HepG2 (cell line): ENCODE data around the gene MAPK6. TPM values are rescaled to one million over a fixed set of nuclear protein-coding genes. Genes with fewer than 3 reads are reported as not detected.
A peak's percentile ranks its signal among the peaks of the same experiment; 100 is the strongest.

Experiments used
- CAMTA2 ChIP-seq: sonication (generic); formaldehyde crosslinking; IDR thresholded peaks from 2 replicates; pipeline ENCODE4 v1.4.0; 2020; ENCODE audit warnings: mild to moderate bottlenecking, missing genetic modification reagents, borderline replicate concordance
- CTCF ChIP-seq: sonication (generic); formaldehyde crosslinking; IDR thresholded peaks from 2 replicates; pipeline ENCODE4 v1.5.0; 2020; ENCODE audit warnings: mild to moderate bottlenecking, missing genetic modification reagents, moderate library complexity
- FOXM1 ChIP-seq: sonication (generic); formaldehyde crosslinking; IDR thresholded peaks from 2 replicates; pipeline ENCODE4 v1.5.0; 2020; ENCODE audit warnings: missing genetic modification reagents
- FOXO4 ChIP-seq: sonication (generic); formaldehyde crosslinking; conservative IDR thresholded peaks from 2 replicates; pipeline ENCODE4 v1.8.1; 2023; ENCODE audit warnings: missing genetic modification reagents
- KAT2B ChIP-seq: fragments of 150-350 bp; IDR thresholded peaks from 2 replicates; pipeline ENCODE4 v1.6.1; 2014; ENCODE audit warnings: low read depth, low read length, borderline replicate concordance
- KLF16 ChIP-seq, 2 experiments: sonication (generic) in 1 of 2; formaldehyde crosslinking in 1 of 2; IDR thresholded peaks; 2 replicates each; pipeline versions ENCODE4 v1.6.1 to v1.8.0; 2016 to 2023; ENCODE audit warnings: missing genetic modification reagents in 2 of 2, missing compliant biosample characterization in 1 of 2
- MTA1 ChIP-seq: sonication (generic); formaldehyde crosslinking; IDR thresholded peaks from 2 replicates; pipeline ENCODE4 v1.4.0; 2020; ENCODE audit warnings: missing genetic modification reagents, mild to moderate bottlenecking, borderline replicate concordance
- MTF1 ChIP-seq: sonication (generic); formaldehyde crosslinking; IDR thresholded peaks from 2 replicates; pipeline ENCODE4 v1.5.0; 2020; ENCODE audit warnings: missing genetic modification reagents
- PAXIP1 ChIP-seq: sonication (generic); formaldehyde crosslinking; conservative IDR thresholded peaks from 2 replicates; pipeline ENCODE4 v1.4.0; 2020; ENCODE audit warnings: mild to moderate bottlenecking, missing genetic modification reagents, moderate library complexity
- RFX3 ChIP-seq: IDR thresholded peaks from 2 replicates; pipeline ENCODE4 v1.6.1; 2016; ENCODE audit warnings: missing biosample characterization, missing genetic modification reagents
- TEAD2 ChIP-seq: sonication (generic); formaldehyde crosslinking; IDR thresholded peaks from 2 replicates; pipeline ENCODE4 v1.9.0; 2021; ENCODE audit warnings: missing genetic modification reagents
- THAP7 ChIP-seq: sonication (generic); formaldehyde crosslinking; IDR thresholded peaks from 2 replicates; pipeline ENCODE4 v1.8.1; 2023; ENCODE audit warnings: mild to moderate bottlenecking, missing genetic modification reagents
- ZNF619 ChIP-seq: sonication (generic); formaldehyde crosslinking; IDR thresholded peaks from 2 replicates; pipeline ENCODE4 v1.4.0; 2020; ENCODE audit warnings: mild to moderate bottlenecking, missing genetic modification reagents
- ZNF720 ChIP-seq: sonication (generic); formaldehyde crosslinking; IDR thresholded peaks from 2 replicates; pipeline ENCODE4 v1.4.0; 2020; ENCODE audit warnings: missing genetic modification reagents
- ZNF746 ChIP-seq: sonication (generic); formaldehyde crosslinking; IDR thresholded peaks from 2 replicates; pipeline ENCODE4 v1.8.0; 2022; ENCODE audit warnings: mild to moderate bottlenecking, missing genetic modification reagents
- ZNF878 ChIP-seq: sonication (generic); formaldehyde crosslinking; IDR thresholded peaks from 2 replicates; pipeline ENCODE4 v1.8.1; 2023; ENCODE audit warnings: mild to moderate bottlenecking, missing genetic modification reagents, moderate library complexity
- polyA plus RNA-seq, 8 experiments: library from polyadenylated mRNA; depleted of rRNA in 3 of 8; stranded (reverse) in 7 of 8; unstranded in 1 of 8; fragments of >200 nt; fragmentation: Illumina TruSeq in 4 of 8; extraction: Trizol in 4 of 8; gene quantifications; 2 replicates each; pipeline versions ENCODE4 v1.2.1 to v1.2.3, GENCODE V29; 2011 to 2016; ENCODE audit warnings: low read depth in 4 of 8, missing spikeins in 1 of 8, mixed read lengths in 1 of 8; ENCODE audit not compliant: insufficient read depth in 1 of 8
- total RNA-seq, 5 experiments: library from RNA; depleted of rRNA; stranded (reverse); fragments of >200 nt; fragmentation: Illumina TruSeq; extraction: Trizol; gene quantifications; 2 replicates each; pipeline ENCODE4 v1.2.3, GENCODE V29; 2016; ENCODE audit warnings: low read depth in 1 of 5
- TF ChIP-seq, protein P1 (sequence below): sonication (generic); formaldehyde crosslinking; IDR thresholded peaks from 2 replicates; pipeline ENCODE4 v1.5.1; 2020; ENCODE audit warnings: missing genetic modification reagents, mild to moderate bottlenecking, borderline replicate concordance
- TF ChIP-seq, protein P2 (sequence below): IDR thresholded peaks from 2 replicates; pipeline ENCODE4 v1.6.1; 2016; ENCODE audit warnings: low read depth, borderline replicate concordance

MAPK6 gene
- total and polyA plus RNA-seq, 2 of the 13 experiments (the other 11 are each of a cell fraction or from before 2014, with no cell fraction given), result 89.5 to 99.7 TPM

DNA sequence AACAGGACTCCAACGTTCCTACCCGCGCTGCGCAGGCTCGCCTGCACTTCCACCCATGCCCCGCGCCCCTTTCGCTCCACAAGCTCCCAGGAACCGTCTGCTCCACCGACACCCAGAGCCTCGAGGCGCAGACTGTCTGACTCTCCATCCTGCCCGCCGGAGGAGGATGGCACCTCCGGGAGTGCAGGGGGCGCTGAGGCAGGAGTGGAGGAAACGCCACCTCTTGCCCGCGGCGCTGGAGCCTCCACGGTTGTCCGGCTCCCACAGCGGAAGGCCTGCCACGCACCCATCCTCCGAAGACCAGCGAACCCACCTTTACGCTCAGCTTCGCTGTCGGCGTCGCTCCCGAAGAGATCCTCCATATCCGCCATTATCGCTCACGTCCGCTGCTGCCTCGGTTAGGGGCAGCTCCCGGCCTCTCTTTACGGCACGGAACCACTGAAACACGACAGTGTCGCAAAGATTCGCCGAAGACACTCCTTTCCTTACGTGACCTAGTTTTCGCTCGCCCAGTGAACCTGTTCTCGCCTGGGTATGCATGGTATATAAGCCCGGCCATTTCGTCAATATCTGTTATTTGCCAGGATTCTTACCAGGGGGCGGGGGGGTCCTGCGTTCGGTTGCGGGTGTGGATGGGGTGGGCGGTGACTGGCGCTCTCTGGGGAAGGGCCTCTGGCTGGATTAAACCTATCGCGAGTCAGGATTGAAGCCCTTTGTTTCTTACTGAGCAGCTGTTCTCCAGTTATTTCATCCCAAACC lies 47.5 kb upstream of the MAPK6 start, which contains the start of gene LEO1 (continued):
- TF ChIP-seq, protein P1, sequence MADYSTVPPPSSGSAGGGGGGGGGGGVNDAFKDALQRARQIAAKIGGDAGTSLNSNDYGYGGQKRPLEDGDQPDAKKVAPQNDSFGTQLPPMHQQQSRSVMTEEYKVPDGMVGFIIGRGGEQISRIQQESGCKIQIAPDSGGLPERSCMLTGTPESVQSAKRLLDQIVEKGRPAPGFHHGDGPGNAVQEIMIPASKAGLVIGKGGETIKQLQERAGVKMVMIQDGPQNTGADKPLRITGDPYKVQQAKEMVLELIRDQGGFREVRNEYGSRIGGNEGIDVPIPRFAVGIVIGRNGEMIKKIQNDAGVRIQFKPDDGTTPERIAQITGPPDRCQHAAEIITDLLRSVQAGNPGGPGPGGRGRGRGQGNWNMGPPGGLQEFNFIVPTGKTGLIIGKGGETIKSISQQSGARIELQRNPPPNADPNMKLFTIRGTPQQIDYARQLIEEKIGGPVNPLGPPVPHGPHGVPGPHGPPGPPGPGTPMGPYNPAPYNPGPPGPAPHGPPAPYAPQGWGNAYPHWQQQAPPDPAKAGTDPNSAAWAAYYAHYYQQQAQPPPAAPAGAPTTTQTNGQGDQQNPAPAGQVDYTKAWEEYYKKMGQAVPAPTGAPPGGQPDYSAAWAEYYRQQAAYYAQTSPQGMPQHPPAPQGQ, result no peak
- TF ChIP-seq, protein P2, sequence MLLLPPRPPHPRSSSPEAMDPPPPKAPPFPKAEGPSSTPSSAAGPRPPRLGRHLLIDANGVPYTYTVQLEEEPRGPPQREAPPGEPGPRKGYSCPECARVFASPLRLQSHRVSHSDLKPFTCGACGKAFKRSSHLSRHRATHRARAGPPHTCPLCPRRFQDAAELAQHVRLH (CRISPR knock-in tag), result no peak
- TF ChIP-seq ZNF619 (CRISPR knock-in tag), result peak; percentile 89
- TF ChIP-seq KAT2B, result no peak
- TF ChIP-seq TEAD2 (CRISPR knock-in tag), result peak; percentile 24; the same call in 1 of the 2 replicates
- TF ChIP-seq FOXO4 (CRISPR knock-in tag), result no peak
- no peak for TF ChIP-seq ZNF878 (CRISPR knock-in tag)
- peak; percentile 40; the same call in 1 of the 2 replicates for TF ChIP-seq FOXM1 (CRISPR knock-in tag)
- no peak for TF ChIP-seq ZNF746
- TF ChIP-seq PAXIP1 (CRISPR knock-in tag), result peak; percentile 68
- no peak for TF ChIP-seq ZNF720
- TF ChIP-seq KLF16 (CRISPR knock-in tag; IDR thresholded peaks at IDR 0.05), result peak in 1 of 2 experiments; percentile 49; a peak in 1 of 4 replicates
- TF ChIP-seq RFX3 (CRISPR knock-in tag), result 0 out of 2 replicates have a peak, but pooled peaks have one; percentile 25
- TF ChIP-seq CTCF, result peak; percentile 64
- 0 out of 2 replicates have a peak, but pooled peaks have one; percentile 49 for TF ChIP-seq MTF1 (CRISPR knock-in tag)
- no peak for TF ChIP-seq CAMTA2 (CRISPR knock-in tag)
- no peak for TF ChIP-seq THAP7
- peak; percentile 65; the same call in 1 of the 2 replicates for TF ChIP-seq MTA1 (CRISPR knock-in tag)
